ENCODE measurements around the gene MYBBP1A. TPM values are rescaled to one million over a fixed set of nuclear protein-coding genes. Genes with fewer than 3 reads are reported as not detected.

Gene MYBBP1A
- total and polyA plus RNA-seq, 9 of the 15 experiments (the other 6 are each of a cell fraction or from before 2014, with no cell fraction given): 2.0 to 114 (median 47.2) TPM

- TF ChIP-seq SMC3 (conservative IDR thresholded peaks at IDR 0.05; ENCODE audit: insufficient read depth, low read depth, low read length) (no peak), NEUROD1 (IDR thresholded peaks at IDR 0.05; ENCODE audit: borderline replicate concordance, low read depth, low read length, partially characterized antibody) (no peak), RCOR1 (IDR thresholded peaks at IDR 0.05; ENCODE audit: borderline replicate concordance in 1 of 2, low read depth in 2 of 2, low read length in 2 of 2) (no peak), TAF1 (IDR thresholded peaks at IDR 0.05; ENCODE audit: control insufficient read depth, extremely low read depth, insufficient read depth, low read length, severe bottlenecking) (no peak), PURB (CRISPR knock-in tag; IDR thresholded peaks at IDR 0.05; ENCODE audit: low read depth) (no peak)
- TF ChIP-seq, protein P1, sequence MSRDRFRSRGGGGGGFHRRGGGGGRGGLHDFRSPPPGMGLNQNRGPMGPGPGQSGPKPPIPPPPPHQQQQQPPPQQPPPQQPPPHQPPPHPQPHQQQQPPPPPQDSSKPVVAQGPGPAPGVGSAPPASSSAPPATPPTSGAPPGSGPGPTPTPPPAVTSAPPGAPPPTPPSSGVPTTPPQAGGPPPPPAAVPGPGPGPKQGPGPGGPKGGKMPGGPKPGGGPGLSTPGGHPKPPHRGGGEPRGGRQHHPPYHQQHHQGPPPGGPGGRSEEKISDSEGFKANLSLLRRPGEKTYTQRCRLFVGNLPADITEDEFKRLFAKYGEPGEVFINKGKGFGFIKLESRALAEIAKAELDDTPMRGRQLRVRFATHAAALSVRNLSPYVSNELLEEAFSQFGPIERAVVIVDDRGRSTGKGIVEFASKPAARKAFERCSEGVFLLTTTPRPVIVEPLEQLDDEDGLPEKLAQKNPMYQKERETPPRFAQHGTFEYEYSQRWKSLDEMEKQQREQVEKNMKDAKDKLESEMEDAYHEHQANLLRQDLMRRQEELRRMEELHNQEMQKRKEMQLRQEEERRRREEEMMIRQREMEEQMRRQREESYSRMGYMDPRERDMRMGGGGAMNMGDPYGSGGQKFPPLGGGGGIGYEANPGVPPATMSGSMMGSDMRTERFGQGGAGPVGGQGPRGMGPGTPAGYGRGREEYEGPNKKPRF (IDR thresholded peaks at IDR 0.05; ENCODE audit: low read depth, low read length): no peak
Observed at GRCh38 chr17:4594406-4594805, 39.2 kb upstream of the MYBBP1A start (continued).

DNA sequence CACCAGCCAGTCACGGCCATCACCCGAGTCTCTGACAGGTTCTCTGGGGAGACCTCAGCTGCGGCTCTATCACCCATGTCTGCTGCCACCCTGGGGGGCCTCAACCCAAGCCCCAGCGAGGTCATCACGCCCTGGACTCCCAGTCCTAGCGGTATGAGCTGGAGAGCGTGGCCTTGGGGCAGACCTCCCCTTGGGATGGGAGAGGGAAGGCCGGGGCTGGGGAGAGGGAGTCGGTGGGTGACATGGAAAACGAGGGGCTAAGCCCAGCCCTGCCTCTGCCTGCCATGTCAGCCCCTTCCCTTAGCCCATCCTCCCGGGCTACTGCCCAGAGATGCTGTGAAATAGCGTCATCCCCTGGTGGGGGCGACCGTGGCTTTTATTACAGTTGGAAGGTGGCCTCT lies 37.8 kb upstream of the MYBBP1A start:
- H3K79me2 ChIP-seq (ENCODE audit: control insufficient read depth, insufficient read depth, low read length): no peaks in the 10 kb centered on the region
- no peak overlapping the region for H3K27ac ChIP-seq (ENCODE audit: extremely low read depth, low read depth, low read length)
- TF ChIP-seq ZNF512 (tag; IDR thresholded peaks at IDR 0.05): no peak
- TF ChIP-seq EGR1 (conservative IDR thresholded peaks at IDR 0.05): no peak

More for the DNA sequence above, 37.8 kb upstream of the MYBBP1A start:
- no peak for ATAC-seq
- H2AFZ ChIP-seq (ENCODE audit: low read depth, low read length): no peak overlapping the region
- BruUV-seq (replicated peaks): no TSS peak
- H3K9me1 ChIP-seq (ENCODE audit: control insufficient read depth, insufficient read depth, low read length): no peaks in the 10 kb centered on the region
- ChIA-PET CTCF (ENCODE audit: low intra/inter-chr PET ratio) (no interaction called here), POLR2A (interaction anchor here (0.6 kb wide), 1 partner anchor 41 kb away, joined by 3 read pairs; no protein-coding TSS in a partner anchor)
- H4K20me1 ChIP-seq (replicated peaks; ENCODE audit: control insufficient read depth, insufficient read depth, low read length): 0 out of 2 replicates have a peak, but pooled peaks cover 10% of the 10 kb centered on the region
- DNase-seq (ENCODE audit: extremely low read depth in 1 of 4, low spot score in 3 of 4): no peak
- FAIRE-seq: no peak
- H3K4me1 ChIP-seq (replicated peaks in 1 of 2; ENCODE audit: control insufficient read depth in 2 of 2, insufficient read depth in 2 of 2, low read length in 2 of 2): peaks cover 0 to 15% of the 10 kb centered on the region in 2 experiments; a peak in 3 of 5 replicates
- no peaks in the 10 kb centered on the region for H3K36me3 ChIP-seq (ENCODE audit: control insufficient read depth, insufficient read depth, low read length)
- H3K9ac ChIP-seq (ENCODE audit: insufficient read depth in 1 of 2, low read depth in 2 of 2, low read length in 2 of 2): no peak overlapping the region
- H3K27me3 ChIP-seq (ENCODE audit: control insufficient read depth in 2 of 2, insufficient read depth in 2 of 2, low read length in 2 of 2): peaks cover 2 to 81% of the 10 kb centered on the region in 2 experiments; a peak in 4 of 5 replicates
- H3K9me3 ChIP-seq (replicated peaks; ENCODE audit: control insufficient read depth, insufficient read depth, low read depth, low read length): no peaks in the 10 kb centered on the region
- in situ Hi-C loops (cut with MboI) (no loop called here), intact Hi-C loops (cut with micrococcal nuclease) (no loop called here)
- no peak overlapping the region for H3K4me3 ChIP-seq
- no peak overlapping the region for H3K4me2 ChIP-seq (ENCODE audit: insufficient read depth, low read length)
- 15% methylated on average over 12 of the region's 14 CpGs for WGBS (ENCODE audit: insufficient coverage, low coverage, missing lambda C conversion rate)

Data from K562 (cell line).